Epidermal melanocyte (primary cell): ENCODE data around the gene SPIRE1.
"Not testable (repeated sequence)": the region's sequence is repeated elsewhere in the genome, so short reads cannot be mapped to it uniquely, and the experiment has no call there.

ENCODE experiments used
- DNase-seq: peaks from one replicate; pipeline ENCODE4 v3.0.0; 2011; ENCODE audit warnings: low spot score; ENCODE audit not compliant: insufficient read length

The SPIRE1 gene

GRCh38 chr18:12556946-12557806 lies 100.7 kb downstream of the SPIRE1 start:
- DNase-seq, result no peak

GRCh38 chr18:12554796-12555388 lies 103.0 kb downstream of the SPIRE1 start:
- no peak for DNase-seq

GRCh38 chr18:12552879-12553242 lies 105.0 kb downstream of the SPIRE1 start:
- no peak for DNase-seq

- DNase-seq, result not testable (repeated sequence)
These were observed 105.7 kb downstream of the SPIRE1 start for GRCh38 chr18:12551943-12552878.

- not testable (repeated sequence) for DNase-seq
These were observed 106.4 kb downstream of the SPIRE1 start for GRCh38 chr18:12551466-12551865.

- no peak for DNase-seq
These were observed 114.2 kb downstream of the SPIRE1 start for GRCh38 chr18:12543697-12544096.

GRCh38 chr18:12540751-12541150 lies 117.2 kb downstream of the SPIRE1 start:
- DNase-seq, result no peak

GRCh38 chr18:12539158-12539557 lies 118.7 kb downstream of the SPIRE1 start:
- not testable (repeated sequence) for DNase-seq

- no peak for DNase-seq
These were observed 123.1 kb downstream of the SPIRE1 start for GRCh38 chr18:12534820-12535219.

- DNase-seq, result no peak
These were observed 125.2 kb downstream of the SPIRE1 start for GRCh38 chr18:12532661-12533060.

- no peak for DNase-seq
These were observed 126.2 kb downstream of the SPIRE1 start for GRCh38 chr18:12531749-12532148.

- no peak for DNase-seq
These were observed 137.4 kb downstream of the SPIRE1 start for GRCh38 chr18:12520442-12520992.

- no peak for DNase-seq
These were observed 138.9 kb downstream of the SPIRE1 start for GRCh38 chr18:12518832-12519531.

- DNase-seq, result no peak
These were observed 139.6 kb downstream of the SPIRE1 start for GRCh38 chr18:12518326-12518725.

GRCh38 chr18:12517142-12517825 lies 140.6 kb downstream of the SPIRE1 start:
- no peak for DNase-seq

GRCh38 chr18:12516049-12516630 lies 141.8 kb downstream of the SPIRE1 start:
- DNase-seq, result no peak

- no peak for DNase-seq
These were observed 142.4 kb downstream of the SPIRE1 start for GRCh38 chr18:12515550-12515949.

GRCh38 chr18:12507007-12507406 lies 150.9 kb downstream of the SPIRE1 start:
- DNase-seq, result no peak

- DNase-seq, result no peak
These were observed 156.9 kb downstream of the SPIRE1 start for GRCh38 chr18:12500986-12501385.

GRCh38 chr18:12497839-12498238 lies 160.1 kb downstream of the SPIRE1 start:
- DNase-seq, result no peak
